Calu3 (cell line): ENCODE measurements around the gene TMEM242. TPM values are rescaled to one million over a fixed set of nuclear protein-coding genes. Genes with fewer than 3 reads are reported as not detected.

Source experiments
- BruUV-seq: library from RNA; stranded (reverse); fragments of 400-500 nt; replicated peaks from 2 replicates; lab custom pipeline; 2021; lab: Mats Ljungman, UMichigan
- CTCF ChIA-PET: fragments of 300-600 bp; sonication (Branson Sonifier 250); formaldehyde crosslinking; loops from one replicate; lab custom pipeline; 2022; ENCODE audit warnings: antibody characterized with exemption; lab: Charles Lee
- DNase-seq: peaks from one replicate; pipeline ENCODE4 v3.0.0; 2022
- H3K27ac Mint-ChIP-seq: one replicate; pipeline ENCODE4 v1.8.0; 2022; ENCODE audit warnings: mixed read lengths; ENCODE audit not compliant: unreplicated experiment
- H3K27me3 Mint-ChIP-seq: one replicate; pipeline ENCODE4 v1.8.0; 2022; ENCODE audit warnings: mixed read lengths; ENCODE audit not compliant: unreplicated experiment
- H3K36me3 Mint-ChIP-seq: one replicate; pipeline ENCODE4 v1.8.0; 2022; ENCODE audit warnings: mild to moderate bottlenecking, moderate library complexity, mixed read lengths; ENCODE audit not compliant: insufficient read depth, unreplicated experiment
- H3K4me1 Mint-ChIP-seq: one replicate; pipeline ENCODE4 v1.8.0; 2022; ENCODE audit warnings: mild to moderate bottlenecking, low read depth, mixed read lengths; ENCODE audit not compliant: unreplicated experiment
- H3K4me3 Mint-ChIP-seq: one replicate; pipeline ENCODE4 v1.8.0; 2022; ENCODE audit warnings: mild to moderate bottlenecking, low read depth, moderate library complexity, mixed read lengths; ENCODE audit not compliant: unreplicated experiment
- H3K9me3 Mint-ChIP-seq: one replicate; pipeline ENCODE4 v1.8.0; 2022; ENCODE audit warnings: low read depth, mixed read lengths; ENCODE audit not compliant: unreplicated experiment
- CTCF ChIP-seq: fragments of 200-600 bp; IDR thresholded peaks from one replicate; pipeline ENCODE4 v1.8.0; 2022; ENCODE audit warnings: antibody characterized with exemption; ENCODE audit not compliant: unreplicated experiment
- intact Hi-C: fragments of 100-400 bp; cut with micrococcal nuclease; formaldehyde crosslinking; loops from one replicate; pipeline ENCODE4 v1.10.0; 2022; ENCODE audit not compliant: unreplicated experiment
- total RNA-seq: library from RNA; stranded (reverse); gene quantifications from 2 replicates; pipeline ENCODE4 v1.2.3, GENCODE V29; 2022

The TMEM242 gene
- total RNA-seq, 1 experiment from 2014 or later: 7.9 TPM

GRCh38 chr6:157282284-157282683 lies 41.0 kb downstream of the TMEM242 start:
- Mint-ChIP-seq H3K4me1 (no peaks in the 10 kb centered on the region), H3K27ac (no peak overlapping the region)
- no peak for TF ChIP-seq CTCF

GRCh38 chr6:157281570-157281969 lies 41.7 kb downstream of the TMEM242 start:
- TF ChIP-seq CTCF: no peak
- Mint-ChIP-seq H3K27me3 (no peaks in the 10 kb centered on the region), H3K4me1 (no peaks in the 10 kb centered on the region), H3K36me3 (no peaks in the 10 kb centered on the region), H3K9me3 (no peaks in the 10 kb centered on the region), H3K4me3 (no peak overlapping the region), H3K27ac (no peak overlapping the region)
- DNase-seq: peak; percentile 63
- CTCF ChIA-PET: interaction anchor here (0.7 to 1.0 kb wide), 3 partner anchors 11 to 213 kb away, joined by 3 to 4 read pairs (median 3); no protein-coding TSS in a partner anchor
- BruUV-seq: no TSS peak
- intact Hi-C loops: no loop called here

More at GRCh38 chr6:157282284-157282683, 41.0 kb downstream of the TMEM242 start:
- BruUV-seq: no TSS peak
- DNase-seq: no peak
- H3K4me3 Mint-ChIP-seq: no peak overlapping the region
- H3K9me3 Mint-ChIP-seq: no peaks in the 10 kb centered on the region
- H3K27me3 Mint-ChIP-seq: no peaks in the 10 kb centered on the region
- intact Hi-C loops: no loop called here
- H3K36me3 Mint-ChIP-seq: no peaks in the 10 kb centered on the region
- CTCF ChIA-PET: interaction anchor here (1.0 kb wide), 1 partner anchor 11 kb away, joined by 3 read pairs; no protein-coding TSS in a partner anchor

- no peak for DNase-seq
- intact Hi-C loops: no loop called here
- no peaks in the 10 kb centered on the region for H3K27me3 Mint-ChIP-seq
- TF ChIP-seq CTCF: no peak
- no peaks in the 10 kb centered on the region for H3K4me1 Mint-ChIP-seq
- no TSS peak for BruUV-seq
- no peaks in the 10 kb centered on the region for H3K9me3 Mint-ChIP-seq
- CTCF ChIA-PET: interaction anchor here (0.7 kb wide), 1 partner anchor 126 kb away, joined by 4 read pairs; no protein-coding TSS in a partner anchor
- H3K27ac Mint-ChIP-seq: no peak overlapping the region
- H3K36me3 Mint-ChIP-seq: no peaks in the 10 kb centered on the region
- no peak overlapping the region for H3K4me3 Mint-ChIP-seq
Measured at GRCh38 chr6:157280947-157281346, 42.4 kb downstream of the TMEM242 start.

- CTCF ChIA-PET: no interaction called here
- no peaks in the 10 kb centered on the region for H3K36me3 Mint-ChIP-seq
- intact Hi-C loops: no loop called here
- no peak overlapping the region for H3K27ac Mint-ChIP-seq
- H3K4me1 Mint-ChIP-seq: no peaks in the 10 kb centered on the region
- no peak for DNase-seq
- no peak for TF ChIP-seq CTCF
- no peak overlapping the region for H3K4me3 Mint-ChIP-seq
- H3K9me3 Mint-ChIP-seq: no peaks in the 10 kb centered on the region
- no peaks in the 10 kb centered on the region for H3K27me3 Mint-ChIP-seq
- BruUV-seq: no TSS peak
Measured at GRCh38 chr6:157280157-157280556, 43.2 kb downstream of the TMEM242 start.
